NCI-H2029 (cell line): Measurements from ENCODE around the gene THSD4.

Experiments used
- DNase-seq: peaks from one replicate; lab custom pipeline; 2025; lab: John Stamatoyannopoulos, UW

Gene THSD4

DNA sequence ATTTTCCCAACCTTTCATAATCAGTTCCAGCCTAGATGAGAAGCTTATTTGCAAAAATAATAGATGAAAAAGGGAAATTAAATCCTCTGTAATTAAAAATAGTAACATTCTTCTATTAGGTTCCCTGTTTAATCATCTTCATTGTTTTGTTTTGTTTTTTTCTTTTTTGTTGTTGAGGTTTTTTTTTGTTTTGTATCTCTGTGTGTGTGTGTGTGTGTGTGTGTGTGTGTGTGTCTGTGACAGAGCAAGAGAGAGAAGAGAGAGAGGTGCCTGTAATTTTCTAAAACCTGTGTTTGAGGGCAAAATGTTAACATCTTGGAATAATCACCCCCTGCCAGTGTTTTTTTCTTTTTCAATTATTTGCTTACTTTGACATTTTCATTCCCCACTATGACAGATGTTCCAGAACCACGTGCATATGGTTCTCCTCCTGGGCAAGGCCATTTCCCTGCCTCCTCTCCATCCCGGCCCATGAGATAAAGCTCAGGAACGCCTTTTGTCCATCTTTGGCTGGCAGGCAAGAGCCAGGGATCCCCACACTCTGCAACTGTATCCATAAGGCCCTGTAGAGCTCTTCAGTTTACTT lies 573.3 kb downstream of the THSD4 start:
- no peak for DNase-seq

DNA sequence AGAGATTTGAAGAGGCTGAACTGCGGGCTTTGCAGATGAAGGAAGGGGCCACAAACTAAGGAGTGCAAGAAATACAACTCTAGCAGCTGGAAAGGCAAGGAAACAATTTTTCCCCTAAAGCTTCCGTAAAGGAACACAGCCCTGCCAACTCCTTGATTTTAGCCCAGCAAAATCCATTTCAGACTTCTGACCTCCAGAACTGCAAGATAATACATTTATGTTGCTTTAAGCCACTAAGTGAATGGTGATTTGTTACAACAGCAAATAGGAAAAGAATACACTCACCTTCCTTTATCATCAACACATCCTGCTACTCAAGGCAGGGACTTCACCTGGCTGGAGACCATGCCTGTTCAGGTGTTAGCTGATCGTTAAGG lies 575.8 kb downstream of the THSD4 start:
- DNase-seq = no peak

DNA sequence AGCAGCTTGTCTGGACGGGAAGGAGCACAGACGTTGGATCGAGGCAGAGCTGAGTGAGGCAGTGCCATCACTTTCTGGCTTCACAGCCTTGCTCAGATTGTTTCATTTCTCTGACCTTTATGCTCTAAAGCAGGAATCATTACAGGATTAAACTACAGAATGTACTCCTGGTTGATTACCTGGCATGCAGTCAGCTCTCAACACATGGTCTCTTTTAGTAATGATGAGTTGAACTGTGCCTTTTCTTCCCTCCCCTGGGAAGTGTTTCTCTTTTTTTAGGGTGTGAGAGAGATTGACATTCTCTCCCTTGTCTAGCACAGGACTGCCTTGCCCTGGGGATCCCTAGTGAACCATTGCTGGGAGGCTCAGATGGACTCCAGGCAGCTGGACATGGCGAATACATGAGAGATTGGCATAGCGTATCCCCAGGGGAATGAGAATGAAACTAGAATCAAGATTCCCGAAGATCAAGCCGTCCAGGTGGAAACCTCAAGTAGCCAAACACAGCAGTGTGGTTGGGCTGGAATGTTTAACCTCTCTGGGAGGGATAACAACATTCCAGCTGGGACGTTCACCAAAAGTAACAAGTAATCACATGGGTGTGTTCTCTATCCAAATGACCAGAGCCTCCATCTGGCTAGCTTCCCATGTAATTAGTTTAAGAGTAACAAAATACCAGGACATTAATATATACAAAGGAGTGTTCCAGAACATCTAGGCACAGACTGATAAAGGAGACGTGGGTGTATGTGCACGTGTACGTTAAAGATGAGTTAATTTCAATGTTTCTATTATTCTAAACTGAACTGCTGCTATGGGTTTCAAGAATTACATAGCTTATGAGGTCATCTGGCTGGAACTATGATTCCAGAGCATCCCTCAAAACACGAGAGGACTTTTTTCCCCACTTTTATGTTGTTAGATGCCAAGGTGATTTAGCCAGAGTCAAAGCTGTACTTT lies 576.5 kb downstream of the THSD4 start:
- DNase-seq = no peak

DNA sequence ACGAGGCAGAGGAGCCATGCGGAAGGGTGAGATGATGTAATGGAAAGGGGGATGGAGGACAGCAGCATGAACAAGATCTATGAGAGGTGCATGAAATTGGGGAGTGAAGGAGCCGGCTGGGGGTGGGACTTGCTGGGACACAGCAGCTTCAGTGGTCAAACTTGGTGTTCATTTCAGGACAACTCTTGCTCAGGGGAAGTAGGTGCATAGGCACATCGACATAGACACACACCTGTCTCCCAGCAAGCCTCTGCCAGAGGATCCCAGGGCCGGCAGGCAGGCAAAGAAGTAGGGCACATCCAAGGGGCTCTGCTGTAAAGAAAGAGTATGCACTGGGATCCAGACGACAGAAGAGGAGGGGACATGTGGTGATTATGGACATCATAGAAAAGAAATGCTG lies 582.0 kb downstream of the THSD4 start:
- no peak for DNase-seq

DNA sequence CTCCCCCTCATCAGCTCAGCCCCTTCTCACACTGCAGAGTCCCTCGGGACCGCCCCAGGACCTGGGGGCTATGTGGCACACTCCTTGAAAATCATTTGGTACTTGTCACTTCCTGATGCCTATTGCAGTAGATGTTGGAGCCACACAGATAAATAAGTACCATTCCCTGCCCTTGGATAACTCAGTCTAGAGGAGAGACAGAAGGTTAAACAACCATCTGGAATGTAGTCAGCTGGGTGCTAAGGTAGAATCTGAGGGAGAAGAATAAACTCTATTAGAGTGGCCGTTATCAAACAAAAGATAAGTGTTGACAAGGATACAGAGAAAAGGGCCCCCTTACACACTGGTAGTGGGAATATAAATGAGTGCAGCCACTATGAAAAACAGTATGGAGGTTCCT lies 582.8 kb downstream of the THSD4 start:
- no peak for DNase-seq

DNA sequence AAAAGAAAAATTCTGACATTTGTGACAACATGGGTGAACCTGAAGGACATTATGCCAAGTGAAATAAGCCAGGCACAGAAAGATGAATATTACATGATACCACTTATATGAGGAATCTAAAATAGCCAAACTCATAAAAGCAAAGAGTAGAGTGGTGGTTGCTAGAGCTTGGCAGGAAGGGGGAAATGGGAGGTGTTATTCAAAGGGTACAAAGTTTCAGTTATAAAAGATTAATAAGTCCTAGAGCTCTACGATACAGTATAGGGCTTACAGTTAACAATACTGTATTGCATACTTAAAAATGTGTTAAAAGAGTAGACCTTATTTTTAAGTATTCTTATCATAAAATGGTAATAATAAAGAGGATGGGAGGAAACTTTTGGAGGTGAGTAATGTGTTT lies 583.5 kb downstream of the THSD4 start:
- DNase-seq = no peak

DNA sequence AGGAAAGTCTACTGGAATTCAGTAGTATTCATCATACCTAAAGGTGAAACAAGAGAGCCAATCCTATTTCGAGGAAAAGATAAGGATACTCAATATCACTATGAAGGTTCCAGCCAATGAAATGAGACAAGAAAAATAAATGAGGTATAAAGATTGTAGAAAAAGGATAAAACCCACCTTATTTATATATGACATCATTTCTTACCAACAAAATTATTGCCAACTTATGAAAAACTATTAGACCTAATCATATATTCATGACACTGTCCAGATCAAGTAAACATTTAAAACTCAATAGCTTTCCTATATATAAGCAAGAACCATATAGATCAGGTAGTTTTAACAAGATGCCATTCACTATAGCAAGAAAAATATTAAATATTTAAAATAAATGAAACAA lies 584.7 kb downstream of the THSD4 start:
- no peak for DNase-seq

DNA sequence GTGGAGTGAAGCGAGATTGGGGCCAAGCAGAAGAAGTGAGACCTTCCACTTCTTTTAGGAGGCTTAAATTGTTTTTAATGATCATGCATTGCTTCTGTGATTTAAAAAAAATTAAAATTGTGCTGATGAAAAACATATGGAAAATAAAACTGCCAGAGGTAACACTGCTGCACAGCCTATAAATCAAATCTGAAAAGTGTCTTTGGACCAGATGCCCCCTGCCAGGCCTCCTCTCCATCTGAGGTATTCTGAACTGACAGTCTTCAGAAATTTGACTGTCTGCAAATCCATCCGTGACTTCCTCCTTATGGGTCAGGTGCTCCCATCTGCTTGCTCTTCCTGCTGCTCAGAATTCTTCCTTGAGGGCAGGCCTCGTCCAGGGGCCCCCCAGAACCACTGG lies 586.5 kb downstream of the THSD4 start:
- DNase-seq = no peak

DNA sequence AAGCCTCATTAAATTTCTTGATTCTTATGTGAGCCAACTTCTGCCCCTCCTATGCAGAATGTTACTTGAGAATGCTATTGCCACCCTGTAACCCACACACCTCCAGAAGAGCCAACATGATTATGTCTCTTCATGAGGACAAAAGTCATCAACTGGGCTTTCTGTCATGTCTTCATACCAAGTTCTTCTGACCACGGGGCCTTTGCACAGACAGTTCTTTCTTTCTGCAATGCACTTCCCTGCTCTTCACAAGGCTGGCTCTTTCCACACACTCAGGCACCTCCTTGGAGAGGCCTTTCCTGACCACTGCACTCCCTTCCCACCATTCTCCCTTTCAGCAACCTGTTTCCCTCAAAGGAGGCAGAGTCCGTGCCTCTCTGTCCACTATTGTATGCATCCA lies 587.2 kb downstream of the THSD4 start:
- no peak for DNase-seq

DNA sequence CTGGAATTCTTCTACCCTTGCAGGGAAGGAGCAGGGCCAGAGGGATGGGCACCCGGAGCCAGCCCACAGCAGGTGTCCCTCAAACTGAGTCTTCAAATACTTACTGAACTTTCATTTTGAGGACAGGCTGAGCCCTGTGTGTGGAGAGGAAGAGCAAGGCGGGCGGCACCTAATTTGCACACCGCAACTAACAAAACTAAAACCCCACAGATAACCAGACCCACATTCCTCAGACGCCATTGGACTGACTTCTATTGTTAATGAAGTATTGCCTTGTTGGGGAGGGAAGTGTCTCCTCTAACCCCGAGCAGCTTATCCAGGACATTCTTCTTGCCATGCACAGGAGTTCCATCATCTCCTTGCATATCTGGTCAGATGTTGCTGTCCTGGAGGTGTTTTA lies 589.9 kb downstream of the THSD4 start:
- no peak for DNase-seq

DNA sequence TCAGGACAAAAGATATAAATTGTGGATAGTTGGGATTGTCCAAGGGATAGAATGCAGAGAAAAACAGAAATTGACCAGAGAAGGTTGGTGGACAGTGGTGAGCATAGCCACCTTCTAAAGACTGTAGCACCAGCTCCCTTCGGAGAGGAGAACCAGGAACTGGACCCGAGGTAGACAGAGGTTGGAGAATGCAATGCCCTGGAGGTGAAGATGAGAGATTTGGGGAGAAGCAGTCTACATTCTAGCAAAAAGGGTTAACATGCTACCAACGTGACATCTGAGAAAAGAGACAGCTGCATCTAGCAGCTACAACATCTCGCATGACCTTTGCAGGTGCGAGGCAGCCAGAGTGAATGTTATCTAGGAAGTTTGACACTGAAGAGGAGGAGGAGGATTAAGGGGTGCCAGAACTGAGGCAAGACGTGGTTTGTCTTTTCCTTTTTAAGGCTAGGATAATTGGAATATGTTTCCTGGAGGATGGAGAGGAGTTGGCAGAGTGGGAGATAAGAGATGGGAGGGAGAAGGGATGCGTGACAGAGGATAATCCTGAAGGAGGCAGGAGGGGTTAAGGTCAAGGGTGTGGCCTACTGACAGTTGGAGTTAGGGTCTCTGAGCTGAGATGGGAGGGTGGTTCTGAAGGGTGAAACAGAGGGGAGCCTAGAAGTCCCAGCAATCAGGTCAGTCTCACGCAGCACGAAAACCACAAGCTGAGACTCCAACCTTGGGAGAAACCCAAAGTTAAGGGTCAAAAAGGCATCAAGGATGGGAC lies 591.4 kb downstream of the THSD4 start:
- no peak for DNase-seq

DNA sequence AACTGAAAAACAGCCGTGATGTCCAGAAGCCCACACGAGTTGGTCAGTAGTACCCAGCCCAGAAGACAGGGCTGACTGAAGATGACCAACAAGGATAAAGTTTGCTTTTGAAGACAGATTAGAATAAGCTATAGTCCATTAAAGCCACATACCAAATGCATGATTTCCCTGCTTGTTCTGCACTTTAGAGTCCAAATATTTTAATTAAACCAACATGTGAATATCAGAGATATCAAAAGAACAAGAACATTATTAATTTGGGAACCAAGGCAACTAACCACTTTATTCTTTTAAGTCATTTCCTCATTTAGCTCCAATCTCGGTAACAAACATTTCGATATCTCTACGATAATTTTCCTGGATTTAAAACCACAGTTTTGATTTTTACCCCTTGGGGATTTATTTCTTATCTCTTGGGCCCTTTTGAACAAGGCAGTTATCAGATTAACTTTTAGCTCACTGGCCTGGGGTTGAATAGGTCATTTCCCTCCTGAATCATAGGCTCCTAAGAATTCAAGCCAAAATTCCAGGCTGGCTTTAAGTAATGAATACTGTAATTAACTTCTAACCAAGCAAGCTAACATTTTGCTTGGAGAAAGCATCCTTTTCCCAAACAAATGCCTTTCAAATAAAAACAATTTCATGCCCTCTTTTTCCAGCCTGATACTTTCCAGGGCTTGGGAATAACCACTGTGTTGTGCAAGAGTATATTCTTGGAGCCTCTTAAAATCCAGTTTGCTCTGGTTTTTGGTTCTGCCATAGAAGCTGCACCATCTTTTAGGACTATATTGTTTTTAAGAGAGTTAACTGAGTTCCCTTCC lies 592.2 kb downstream of the THSD4 start:
- DNase-seq = no peak

DNA sequence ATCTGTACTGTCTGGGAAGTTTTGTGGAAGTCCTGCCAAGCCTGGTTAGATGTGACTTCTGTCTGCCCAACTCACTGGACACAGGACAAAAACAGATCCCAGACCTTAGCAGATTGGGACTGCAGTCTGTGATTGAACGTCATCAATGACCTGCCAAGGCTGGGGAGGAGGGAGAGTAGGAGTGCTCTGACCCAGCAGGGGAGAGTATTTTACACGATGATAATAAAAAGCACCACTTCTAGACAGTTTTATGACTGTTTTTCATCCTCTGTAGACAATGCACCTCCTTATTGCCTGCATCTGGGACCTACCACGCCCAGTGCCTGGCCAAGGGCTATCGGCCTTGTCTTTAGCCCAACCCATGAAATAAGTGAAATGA lies 592.8 kb downstream of the THSD4 start:
- no peak for DNase-seq

DNA sequence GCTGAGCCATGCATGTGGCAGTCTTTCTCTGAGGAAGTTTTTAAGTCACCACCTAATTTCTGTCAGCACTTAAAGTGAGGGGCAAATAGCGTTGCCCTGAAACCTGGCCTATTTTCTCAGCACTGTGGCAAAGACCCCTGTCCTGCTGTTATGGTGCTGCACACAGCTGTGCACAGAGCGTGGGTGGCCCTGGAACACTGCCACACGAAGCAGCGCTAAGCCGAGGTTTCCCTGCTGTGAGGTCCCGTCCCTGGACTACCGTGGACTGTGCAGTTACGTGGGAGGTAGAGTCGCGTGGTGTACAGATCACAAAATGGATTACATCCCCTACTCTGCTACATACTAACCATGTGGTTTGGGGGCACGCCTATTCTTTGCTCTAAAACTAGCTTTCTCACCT lies 593.5 kb downstream of the THSD4 start:
- no peak for DNase-seq

DNA sequence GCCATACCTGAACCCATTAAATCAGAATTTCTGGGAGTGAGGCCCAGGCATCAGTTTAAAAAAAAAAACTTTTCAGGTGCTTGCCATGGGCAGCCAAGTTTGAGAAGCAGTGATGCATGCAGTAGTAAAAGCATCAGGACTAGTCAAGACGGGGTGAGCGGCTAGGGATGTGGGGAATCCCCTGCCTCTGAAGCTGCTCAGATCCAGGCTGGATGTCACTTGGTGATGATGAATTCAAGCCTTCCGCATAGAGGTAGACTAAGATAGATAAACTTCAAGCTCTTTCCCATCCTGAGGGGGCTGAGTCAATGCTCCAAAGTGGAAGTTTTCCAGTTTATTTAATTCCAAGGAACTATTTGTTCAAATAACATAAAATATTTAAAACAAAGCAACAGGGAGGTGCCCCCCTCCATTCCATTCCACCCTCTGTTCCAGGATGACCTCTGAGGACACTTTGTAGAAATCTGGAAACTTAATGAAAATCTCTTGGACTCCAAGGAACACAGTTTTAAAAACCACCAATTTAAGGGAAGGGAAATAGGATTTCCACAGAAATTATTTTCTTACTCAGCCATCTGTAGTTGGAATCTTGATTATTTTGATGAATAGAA lies 594.6 kb downstream of the THSD4 start:
- no peak for DNase-seq

DNA sequence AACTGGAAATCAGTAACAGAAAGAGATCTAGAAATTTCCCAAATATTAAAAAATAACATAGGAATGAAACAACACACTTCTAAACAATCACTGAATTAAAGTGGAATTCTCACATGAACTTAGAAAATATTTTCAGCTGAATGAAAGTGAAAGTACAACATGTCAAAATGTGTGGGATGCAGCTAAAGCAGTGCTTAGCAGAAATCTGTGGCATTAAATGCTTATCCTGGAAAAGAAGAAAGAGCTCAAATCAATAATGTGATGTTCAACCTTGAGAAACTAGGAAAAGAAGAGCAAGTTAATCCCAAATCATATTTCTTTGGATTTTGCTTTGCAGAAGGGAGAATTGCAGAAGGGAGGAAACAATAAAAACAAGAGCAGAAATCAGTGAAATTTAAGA lies 596.9 kb downstream of the THSD4 start:
- no peak for DNase-seq

DNA sequence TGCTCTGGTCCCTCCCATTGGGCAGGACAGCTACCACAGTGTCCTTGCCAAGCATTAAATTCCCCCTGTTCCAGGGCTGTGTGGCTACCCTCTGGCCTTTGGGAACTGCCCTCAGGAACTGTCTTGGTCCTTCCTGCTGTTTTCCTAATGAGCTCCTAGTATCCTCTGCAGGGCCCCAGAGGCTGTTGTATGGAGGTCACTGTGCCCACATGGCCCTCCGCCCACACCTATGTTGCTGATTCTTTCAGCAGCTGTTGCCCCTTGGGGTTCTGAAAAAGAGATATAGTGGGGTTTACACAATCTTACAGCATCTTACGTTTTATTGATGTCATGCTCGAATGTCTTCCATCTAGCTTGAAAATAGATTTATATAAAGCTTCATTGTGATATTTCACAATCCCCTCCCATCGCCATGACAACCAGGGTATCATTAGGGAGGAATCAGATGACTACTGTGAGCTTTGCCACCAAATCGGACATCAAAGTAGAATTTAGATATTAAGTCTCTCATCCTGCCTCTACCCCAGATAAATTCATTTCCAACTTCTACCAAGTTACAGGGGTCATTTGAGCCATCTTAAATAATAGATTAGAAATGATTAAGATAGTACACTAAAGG lies 598.0 kb downstream of the THSD4 start:
- no peak for DNase-seq

DNA sequence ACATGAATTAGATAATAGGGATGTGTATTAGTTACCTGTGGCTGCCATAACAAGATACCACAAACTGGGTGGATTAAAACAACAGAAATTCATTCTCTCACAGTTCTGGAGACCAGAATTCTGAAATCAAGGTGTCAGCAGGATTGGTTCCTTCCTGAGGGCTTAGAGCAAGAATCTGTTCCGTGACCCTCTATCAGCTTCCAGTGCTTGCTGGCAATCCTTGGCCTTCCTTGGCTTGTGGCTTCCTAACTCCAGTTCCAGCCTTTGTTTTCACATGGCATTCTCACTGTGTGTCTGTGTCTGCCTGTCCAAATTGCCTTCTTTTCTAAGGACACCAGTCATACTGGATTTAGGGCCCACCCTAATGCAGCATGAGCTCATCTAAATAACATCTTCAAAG lies 600.6 kb downstream of the THSD4 start:
- no peak for DNase-seq

DNA sequence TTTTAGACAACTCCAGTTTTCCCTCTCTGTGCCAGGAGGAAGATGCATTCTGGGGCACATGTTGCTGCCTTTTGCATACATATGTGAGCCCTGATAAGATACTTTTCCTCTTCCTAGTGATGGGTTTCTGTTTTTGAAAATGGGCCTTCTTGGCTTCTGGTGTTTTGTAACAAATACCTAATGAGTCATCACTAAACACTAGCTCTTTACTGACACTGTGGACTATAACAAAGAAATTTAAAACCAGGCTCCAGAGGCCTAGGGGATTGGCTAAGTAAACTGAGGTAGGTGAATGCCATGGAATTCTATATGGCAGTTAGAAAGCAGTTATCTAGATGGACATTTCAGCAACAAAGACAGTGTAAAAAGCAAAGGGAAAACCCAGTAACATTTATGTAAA lies 601.7 kb downstream of the THSD4 start:
- DNase-seq = no peak

DNA sequence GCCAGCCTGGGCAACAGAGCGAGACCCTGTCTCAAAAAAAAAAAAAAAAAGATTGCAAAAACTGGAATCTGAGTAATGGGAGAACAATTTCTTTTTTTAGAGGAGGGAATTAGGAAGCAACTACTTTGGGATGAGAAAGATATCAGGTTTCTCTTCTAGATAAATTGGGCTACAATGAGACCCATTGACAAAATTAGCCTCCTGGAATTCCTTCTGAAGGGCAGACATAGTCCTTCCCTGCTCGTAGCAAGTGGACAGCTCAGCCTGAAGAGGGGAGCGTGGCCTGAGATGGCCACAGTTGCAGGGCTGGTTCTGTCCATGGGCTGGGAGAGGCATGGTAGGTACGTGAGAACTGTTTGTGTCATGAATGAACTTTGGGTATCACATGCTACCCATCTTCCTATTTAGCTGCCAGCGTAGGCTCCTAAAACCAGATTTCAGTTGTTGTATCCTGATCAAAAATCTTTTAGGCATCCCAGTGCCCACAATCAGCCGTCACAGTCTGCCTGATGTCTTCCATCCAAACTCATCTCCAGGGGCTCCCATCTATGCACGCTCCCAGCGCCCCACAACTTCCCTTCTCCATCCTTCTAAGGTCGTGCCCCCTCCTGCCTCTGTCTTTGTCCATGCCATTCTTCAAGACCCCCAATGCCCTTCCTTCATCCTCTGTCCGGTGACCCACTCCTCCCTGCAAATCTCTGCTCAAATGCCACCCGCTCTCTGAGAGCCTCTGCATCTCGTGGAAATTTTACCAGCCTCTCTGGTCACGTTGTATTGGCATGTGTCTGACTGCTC lies 603.0 kb downstream of the THSD4 start:
- no peak for DNase-seq
